GM12892 (cell line): Measurements from ENCODE around the gene AFMID.

Experiments used
- POLR2A ChIP-seq: IDR thresholded peaks from 2 replicates; pipeline ENCODE4 v1.6.1; 2011; ENCODE audit warnings: low read depth, low read length, control low read depth
- POLR2AphosphoS5 ChIP-seq: IDR thresholded peaks from 2 replicates; pipeline ENCODE4 v1.6.1; 2011; ENCODE audit warnings: low read depth, low read length, control low read depth

GRCh38 chr17:78148286-78149016 lies 38.7 kb upstream of the AFMID start:
- TF ChIP-seq POLR2A (no peak), POLR2AphosphoS5 (no peak)
